ENCODE results near the gene MED26. TPM values are rescaled to one million over a fixed set of nuclear protein-coding genes. Genes with fewer than 3 reads are reported as not detected.

MED26 gene
- total RNA-seq, 1 donor from 2014 or later = 3.5 TPM

DNA sequence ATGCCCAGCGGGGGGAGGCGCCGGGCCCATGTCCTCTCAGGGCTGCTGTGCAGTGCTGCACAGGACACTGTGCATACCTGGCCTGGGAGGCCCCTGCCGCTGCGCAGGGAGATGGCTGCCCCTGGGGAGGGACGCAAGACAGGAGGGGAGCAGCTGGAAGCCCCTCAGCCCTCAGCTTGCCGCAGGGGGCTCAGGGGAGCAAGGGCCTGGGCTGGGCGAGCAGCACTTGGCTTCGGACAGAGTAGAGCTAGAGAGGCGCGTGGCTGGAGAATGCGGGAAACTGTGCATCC is 96.7 kb downstream of the MED26 start:
- peaks cover 95 to 100% of the 10 kb centered on the region in 2 donors for H3K36me3 ChIP-seq
- no peaks in the 10 kb centered on the region for H3K9me3 ChIP-seq
- H3K4me3 ChIP-seq = no peak overlapping the region
- no peak for DNase-seq (ENCODE audit: low spot score in 2 of 2)
- no peaks in the 10 kb centered on the region for H3K27me3 ChIP-seq
- no peak overlapping the region for H3K27ac ChIP-seq
- intact Hi-C loops (cut with DNase I) = no loop called here
- no peaks in the 10 kb centered on the region for H3K4me1 ChIP-seq
- TF ChIP-seq, protein P1, sequence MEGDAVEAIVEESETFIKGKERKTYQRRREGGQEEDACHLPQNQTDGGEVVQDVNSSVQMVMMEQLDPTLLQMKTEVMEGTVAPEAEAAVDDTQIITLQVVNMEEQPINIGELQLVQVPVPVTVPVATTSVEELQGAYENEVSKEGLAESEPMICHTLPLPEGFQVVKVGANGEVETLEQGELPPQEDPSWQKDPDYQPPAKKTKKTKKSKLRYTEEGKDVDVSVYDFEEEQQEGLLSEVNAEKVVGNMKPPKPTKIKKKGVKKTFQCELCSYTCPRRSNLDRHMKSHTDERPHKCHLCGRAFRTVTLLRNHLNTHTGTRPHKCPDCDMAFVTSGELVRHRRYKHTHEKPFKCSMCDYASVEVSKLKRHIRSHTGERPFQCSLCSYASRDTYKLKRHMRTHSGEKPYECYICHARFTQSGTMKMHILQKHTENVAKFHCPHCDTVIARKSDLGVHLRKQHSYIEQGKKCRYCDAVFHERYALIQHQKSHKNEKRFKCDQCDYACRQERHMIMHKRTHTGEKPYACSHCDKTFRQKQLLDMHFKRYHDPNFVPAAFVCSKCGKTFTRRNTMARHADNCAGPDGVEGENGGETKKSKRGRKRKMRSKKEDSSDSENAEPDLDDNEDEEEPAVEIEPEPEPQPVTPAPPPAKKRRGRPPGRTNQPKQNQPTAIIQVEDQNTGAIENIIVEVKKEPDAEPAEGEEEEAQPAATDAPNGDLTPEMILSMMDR (IDR thresholded peaks at IDR 0.05) = no peak

DNA sequence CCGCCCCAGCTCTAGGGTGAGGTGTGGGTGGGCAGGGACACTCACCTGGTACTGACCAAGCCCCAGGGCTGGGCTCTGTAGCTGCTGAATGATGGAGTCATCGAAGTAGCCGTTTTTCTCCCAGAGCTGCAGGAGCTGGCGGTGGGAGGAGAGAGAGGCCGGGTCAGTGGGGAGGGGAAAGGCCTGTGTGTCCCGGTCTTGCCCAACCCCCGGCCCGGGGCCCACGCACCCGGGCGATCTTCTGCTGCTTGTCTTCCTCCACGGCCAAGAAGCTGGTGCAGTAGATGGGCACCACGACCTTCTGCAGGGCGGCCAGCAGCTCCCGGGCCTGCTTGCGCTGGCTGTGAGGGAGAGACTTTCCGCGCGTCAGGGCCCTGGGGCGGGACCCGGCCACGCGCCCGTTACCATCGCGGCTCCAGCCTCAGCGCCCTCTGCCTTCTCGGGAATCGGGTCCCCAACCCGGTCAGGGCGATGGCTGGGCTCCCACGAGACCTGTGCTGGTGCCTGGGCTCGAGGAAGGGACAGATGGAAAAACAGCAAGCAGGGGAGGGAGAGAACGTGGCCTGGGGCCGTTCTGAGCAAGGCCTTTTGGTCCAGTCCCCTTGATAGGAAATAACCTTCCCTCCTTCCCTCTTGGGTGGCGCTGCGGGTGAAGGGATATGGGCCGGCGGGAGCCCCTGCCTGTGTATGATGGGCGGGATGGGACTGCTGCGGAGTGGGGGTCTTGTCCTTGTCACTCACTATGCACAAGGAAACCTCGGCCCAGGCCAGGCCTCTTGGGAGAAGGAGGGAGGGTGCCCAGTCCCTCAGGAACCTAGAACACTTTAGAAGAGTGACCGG is 97.2 kb downstream of the MED26 start:
- no peaks in the 10 kb centered on the region for H3K27me3 ChIP-seq

DNA sequence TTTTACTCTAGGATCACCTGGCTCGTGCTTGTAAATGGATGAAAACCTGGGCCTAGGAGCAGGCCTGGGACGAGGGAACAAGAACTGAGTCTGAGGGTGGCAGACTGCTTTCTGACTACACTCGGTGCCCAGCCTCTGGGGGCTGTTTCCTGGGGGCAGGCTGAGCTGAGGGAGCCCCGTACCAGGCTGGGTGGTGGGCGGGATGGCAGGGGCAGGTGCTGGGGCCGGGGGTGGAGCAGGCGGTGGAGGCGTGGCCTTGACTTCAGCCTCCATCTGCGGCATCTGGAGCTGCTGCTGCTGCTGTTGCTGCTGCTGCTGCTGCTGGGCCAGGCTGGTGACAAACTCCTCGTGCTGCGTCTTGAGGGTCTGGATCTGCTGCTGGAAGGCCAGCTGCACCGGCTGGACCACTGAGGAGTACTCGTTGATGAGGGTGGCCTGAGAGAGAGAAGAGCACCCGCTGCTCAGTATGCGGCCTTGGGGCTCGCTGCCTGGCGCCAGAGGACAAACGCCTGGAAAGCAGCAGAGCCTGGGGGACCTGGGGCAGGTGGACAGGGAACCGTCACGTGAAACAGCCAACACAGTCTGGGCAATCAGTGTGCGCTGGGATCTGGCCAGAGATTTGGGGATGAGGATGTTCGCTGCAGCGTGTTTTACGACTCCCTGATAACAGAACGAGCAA is 98.4 kb downstream of the MED26 start:
- intact Hi-C loops (cut with DNase I) = no loop called here
- TF ChIP-seq, protein P1 (IDR thresholded peaks at IDR 0.05) = no peak
- Histone ChIP-seq H3K36me3 (peaks cover 97 to 100% of the 10 kb centered on the region in 2 donors), H3K4me1 (no peaks in the 10 kb centered on the region), H3K27ac (no peak overlapping the region), H3K27me3 (no peaks in the 10 kb centered on the region), H3K4me3 (no peak overlapping the region), H3K9me3 (no peaks in the 10 kb centered on the region)
- no peak for DNase-seq (ENCODE audit: low spot score in 2 of 2)

More for the DNA sequence above, 97.2 kb downstream of the MED26 start:
- DNase-seq (ENCODE audit: low spot score in 2 of 2) = no peak
- no peaks in the 10 kb centered on the region for H3K9me3 ChIP-seq
- intact Hi-C loops (cut with DNase I) = no loop called here
- peaks cover 97 to 100% of the 10 kb centered on the region in 2 donors for H3K36me3 ChIP-seq
- H3K4me1 ChIP-seq = no peaks in the 10 kb centered on the region
- no peak overlapping the region for H3K27ac ChIP-seq
- H3K4me3 ChIP-seq = no peak overlapping the region
- TF ChIP-seq, protein P1 (IDR thresholded peaks at IDR 0.05) = no peak

DNA sequence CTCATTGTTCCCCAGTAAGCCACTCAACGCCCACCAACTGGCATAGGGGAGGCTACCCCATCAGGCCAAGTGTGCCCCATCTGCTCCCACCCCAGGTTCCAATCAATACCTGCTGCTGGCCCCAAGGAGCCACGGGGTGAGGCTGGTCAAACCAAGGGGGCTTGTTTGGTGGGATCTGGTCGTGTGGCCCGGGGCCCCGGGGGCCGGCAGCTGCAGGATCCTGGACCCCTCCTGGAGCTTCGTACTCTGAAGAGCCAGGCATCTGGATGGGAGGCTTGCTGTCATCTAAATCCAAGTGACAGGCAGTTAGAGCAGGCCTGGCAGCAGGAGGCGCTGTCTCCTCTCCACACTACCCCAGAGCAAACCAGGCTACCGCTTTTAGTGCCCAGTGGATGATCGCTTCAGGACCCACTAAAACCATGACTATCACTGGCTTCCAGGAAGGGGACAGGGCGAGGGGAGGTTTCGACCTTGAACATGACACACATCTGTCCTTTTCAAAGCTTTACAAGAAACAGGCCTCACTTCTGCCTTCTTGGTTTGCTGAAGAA is 100.0 kb downstream of the MED26 start:
- intact Hi-C loops (cut with DNase I) = no loop called here
- DNase-seq (ENCODE audit: low spot score in 2 of 2) = no peak
- Histone ChIP-seq H3K36me3 (peaks cover 97 to 99% of the 10 kb centered on the region in 2 donors), H3K9me3 (no peaks in the 10 kb centered on the region), H3K27ac (no peak overlapping the region), H3K27me3 (no peaks in the 10 kb centered on the region), H3K4me1 (no peaks in the 10 kb centered on the region), H3K4me3 (no peak overlapping the region)
- TF ChIP-seq, protein P1 (IDR thresholded peaks at IDR 0.05) = peak in 1 of 3 experiments; percentile 8

DNA sequence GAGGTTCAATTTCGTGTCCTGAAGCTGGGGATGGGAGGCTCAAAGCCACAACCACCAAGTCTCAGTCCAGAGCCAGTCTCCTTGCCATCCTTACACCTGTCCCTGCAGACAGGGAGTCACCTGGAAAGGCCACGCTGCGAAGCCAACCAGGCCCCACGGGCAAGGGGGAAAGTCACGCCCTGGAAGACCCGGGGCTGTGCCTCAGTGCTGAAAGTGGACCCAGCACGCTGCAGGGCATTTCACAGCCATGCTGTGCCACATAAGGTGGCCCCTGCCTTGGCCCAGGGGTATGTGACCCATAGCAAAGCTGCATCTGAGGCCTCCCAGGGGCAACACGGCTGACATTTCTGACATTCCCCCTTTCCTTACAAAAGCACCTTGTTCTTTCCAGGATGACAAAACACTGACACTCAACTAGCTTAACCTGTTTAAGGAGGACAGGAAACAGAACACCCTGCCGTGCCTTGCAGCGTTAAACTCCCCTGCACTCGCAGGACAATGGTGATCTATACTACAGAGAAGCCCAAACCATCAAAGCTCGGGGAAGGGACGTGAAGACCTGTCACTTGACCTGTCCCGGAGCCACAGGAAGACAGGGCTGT is 100.6 kb downstream of the MED26 start:
- Histone ChIP-seq H3K36me3 (peaks cover 97 to 99% of the 10 kb centered on the region in 2 donors), H3K27me3 (no peaks in the 10 kb centered on the region), H3K27ac (no peak overlapping the region), H3K4me3 (no peak overlapping the region), H3K4me1 (no peaks in the 10 kb centered on the region), H3K9me3 (no peaks in the 10 kb centered on the region)
- no peak for DNase-seq (ENCODE audit: low spot score in 2 of 2)
- intact Hi-C loops (cut with DNase I) = no loop called here
- TF ChIP-seq, protein P1 (IDR thresholded peaks at IDR 0.05) = no peak

Measured in ascending aorta (tissue), 2 donors.